GM11168 (cell line): ENCODE measurements around the gene SPATA21.

Experiments used
- in situ Hi-C: fragments of 300-500 bp; cut with MboI; formaldehyde crosslinking; loops from one replicate; pipeline ENCODE4 v1.12.0; 2022; ENCODE audit warnings: low sequenced_read_pairs; ENCODE audit not compliant: unreplicated experiment

Gene SPATA21

GRCh38 chr1:16352842-16353535 is 84.2 kb downstream of the SPATA21 start:
- in situ Hi-C loops, result loop anchor here (25.0 kb wide), 1 partner anchor 266 kb away; no protein-coding TSS in a partner anchor

- in situ Hi-C loops, result loop anchor here (25.0 kb wide), 1 partner anchor 265 kb away; no protein-coding TSS in a partner anchor
These were observed 85.0 kb downstream of the SPATA21 start, which contains the start of gene FBXO42 for GRCh38 chr1:16351994-16352841. Gene FBXO42, minus strand, starts transcription at chr1:16352480. Its CDS starts 37,062 bp downstream, at chr1:16315418.

- in situ Hi-C loops, result loop anchor here (25.0 kb wide), 1 partner anchor 264 kb away; no protein-coding TSS in a partner anchor
These were observed 85.7 kb downstream of the SPATA21 start for GRCh38 chr1:16351456-16351993.

- in situ Hi-C loops, result loop anchor here (25.0 kb wide), 1 partner anchor 263 kb away; no protein-coding TSS in a partner anchor
These were observed 87.3 kb downstream of the SPATA21 start for GRCh38 chr1:16349847-16350406.
